Colonic mucosa (tissue), 4 donors: ENCODE measurements around the gene IQGAP2. TPM values are rescaled to one million over a fixed set of nuclear protein-coding genes. Genes with fewer than 3 reads are reported as not detected.

Source experiments
- DNase-seq: peaks from one replicate; pipeline ENCODE4 v3.0.0-alpha.2; 2020
- H3K27ac ChIP-seq: fragments of 200-600 bp; one replicate; pipeline ENCODE4 v1.8.0; 2021
- H3K27me3 ChIP-seq: fragments of 200-600 bp; one replicate; pipeline ENCODE4 v1.8.0; 2021
- H3K36me3 ChIP-seq: fragments of 200-600 bp; one replicate; pipeline ENCODE4 v1.8.0; 2021
- H3K4me1 ChIP-seq: fragments of 200-600 bp; one replicate; pipeline ENCODE4 v1.8.0; 2021; ENCODE audit warnings: mild to moderate bottlenecking
- H3K4me3 ChIP-seq: fragments of 200-600 bp; one replicate; pipeline ENCODE4 v1.8.0; 2021
- H3K9ac ChIP-seq, 2 donors: one replicate each; pipeline ENCODE4 v1.7.0; 2013; ENCODE audit warnings: control low read depth in 2 of 2, low read depth in 2 of 2, low read length in 2 of 2
- H3K9me3 ChIP-seq: fragments of 200-600 bp; one replicate; pipeline ENCODE4 v1.8.0; 2021
- intact Hi-C: fragments of 100-400 bp; cut with DNase I; formaldehyde crosslinking; loops from one replicate; pipeline ENCODE4 v1.14.1; 2022
- total RNA-seq, 2 donors: library from RNA; stranded (reverse); fragmentation: NEBNext Ultra II Directional in 1 of 2; extraction: Animal tissue kit (Norgen Biotek cat#: 25700) in 1 of 2; gene quantifications; one replicate each; pipeline ENCODE4 v1.2.1, GENCODE V29; 2021
- TF ChIP-seq, protein P1 (sequence below): fragments of 200-600 bp; IDR thresholded peaks from one replicate; pipeline ENCODE4 v1.8.0; 2022; ENCODE audit warnings: antibody characterized with exemption, mild to moderate bottlenecking
- donor health status: healthy.
- donor health status: DM: no; HTN: no; CAD: no.
- donor health status: DM: no; HTN: no; CAD: no.

Gene IQGAP2
- total RNA-seq, 2 donors from 2014 or later = 62.2 to 75.6 TPM

DNA sequence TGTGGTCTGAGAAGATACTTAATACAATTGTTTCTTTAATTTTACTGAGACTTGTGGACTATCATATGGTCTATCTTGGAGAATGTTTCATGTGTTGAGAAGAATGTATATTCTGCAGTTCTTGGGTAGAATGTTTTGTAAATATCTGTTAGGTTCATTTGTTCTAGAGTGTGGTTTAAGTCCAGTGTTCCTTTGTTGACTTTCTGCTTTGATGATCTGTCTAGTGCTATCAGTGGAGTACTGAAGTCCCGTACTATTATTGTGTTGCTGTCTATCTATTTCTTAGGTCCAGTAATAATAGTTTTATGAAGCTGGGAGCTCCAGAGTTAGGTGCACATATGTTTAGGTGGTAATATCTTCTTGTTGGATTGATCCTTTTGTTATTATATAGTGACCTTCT, 36.1 kb downstream of the IQGAP2 start:
- DNase-seq = no peak
- no peak overlapping the region for H3K27ac ChIP-seq
- H3K36me3 ChIP-seq = no peaks in the 10 kb centered on the region
- TF ChIP-seq, protein P1, sequence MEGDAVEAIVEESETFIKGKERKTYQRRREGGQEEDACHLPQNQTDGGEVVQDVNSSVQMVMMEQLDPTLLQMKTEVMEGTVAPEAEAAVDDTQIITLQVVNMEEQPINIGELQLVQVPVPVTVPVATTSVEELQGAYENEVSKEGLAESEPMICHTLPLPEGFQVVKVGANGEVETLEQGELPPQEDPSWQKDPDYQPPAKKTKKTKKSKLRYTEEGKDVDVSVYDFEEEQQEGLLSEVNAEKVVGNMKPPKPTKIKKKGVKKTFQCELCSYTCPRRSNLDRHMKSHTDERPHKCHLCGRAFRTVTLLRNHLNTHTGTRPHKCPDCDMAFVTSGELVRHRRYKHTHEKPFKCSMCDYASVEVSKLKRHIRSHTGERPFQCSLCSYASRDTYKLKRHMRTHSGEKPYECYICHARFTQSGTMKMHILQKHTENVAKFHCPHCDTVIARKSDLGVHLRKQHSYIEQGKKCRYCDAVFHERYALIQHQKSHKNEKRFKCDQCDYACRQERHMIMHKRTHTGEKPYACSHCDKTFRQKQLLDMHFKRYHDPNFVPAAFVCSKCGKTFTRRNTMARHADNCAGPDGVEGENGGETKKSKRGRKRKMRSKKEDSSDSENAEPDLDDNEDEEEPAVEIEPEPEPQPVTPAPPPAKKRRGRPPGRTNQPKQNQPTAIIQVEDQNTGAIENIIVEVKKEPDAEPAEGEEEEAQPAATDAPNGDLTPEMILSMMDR = no peak
- H3K4me3 ChIP-seq = no peak overlapping the region
- intact Hi-C loops = no loop called here
- H3K9me3 ChIP-seq = no peaks in the 10 kb centered on the region
- H3K27me3 ChIP-seq = no peaks in the 10 kb centered on the region
- no peak overlapping the region for H3K9ac ChIP-seq
- H3K4me1 ChIP-seq = no peaks in the 10 kb centered on the region

DNA sequence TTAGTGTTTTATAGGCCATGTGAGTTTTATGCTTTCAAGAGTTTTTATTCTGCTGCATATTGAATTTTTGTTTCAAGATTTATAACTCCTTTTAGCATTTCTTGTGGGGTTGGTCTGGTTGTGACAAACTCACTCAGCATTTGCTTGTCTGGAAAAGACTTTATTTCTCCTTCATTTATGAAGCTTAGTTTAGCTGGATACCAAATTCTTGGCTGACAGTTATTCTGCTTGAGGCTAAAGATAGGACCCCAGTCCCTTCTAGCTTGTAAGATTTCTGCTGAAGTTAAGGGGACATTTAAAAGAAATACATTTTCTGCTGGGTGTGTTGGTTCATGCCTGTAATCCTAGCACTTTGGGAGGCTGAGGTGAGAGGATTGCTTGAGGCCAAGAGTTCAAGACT, 36.8 kb downstream of the IQGAP2 start:
- H3K36me3 ChIP-seq = no peaks in the 10 kb centered on the region
- H3K4me3 ChIP-seq = no peak overlapping the region
- intact Hi-C loops = no loop called here
- TF ChIP-seq, protein P1 = no peak
- no peaks in the 10 kb centered on the region for H3K27me3 ChIP-seq
- no peaks in the 10 kb centered on the region for H3K9me3 ChIP-seq
- no peak for DNase-seq
- no peak overlapping the region for H3K9ac ChIP-seq
- no peak overlapping the region for H3K27ac ChIP-seq
- H3K4me1 ChIP-seq = no peaks in the 10 kb centered on the region

DNA sequence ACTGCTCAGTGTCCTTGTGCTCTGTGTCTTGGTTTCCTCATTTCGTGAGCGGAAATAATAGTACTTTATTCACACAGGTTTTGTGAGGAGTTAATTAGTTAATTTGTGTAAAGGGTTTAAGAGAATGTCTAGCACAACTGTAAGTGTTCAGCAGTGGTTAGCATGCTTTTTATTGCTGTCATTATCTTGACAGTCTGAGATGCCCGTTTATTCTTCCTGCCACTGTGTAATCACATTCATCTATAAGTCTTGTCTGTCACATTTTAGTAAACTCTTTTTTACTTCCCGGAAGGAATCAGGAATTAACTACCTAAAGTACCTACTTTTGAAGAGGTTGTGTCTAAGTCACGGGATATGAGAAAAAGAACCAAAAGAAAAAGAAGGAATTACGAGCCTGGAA, 38.0 kb downstream of the IQGAP2 start:
- Histone ChIP-seq H3K27me3 (no peaks in the 10 kb centered on the region), H3K36me3 (no peaks in the 10 kb centered on the region), H3K9me3 (no peaks in the 10 kb centered on the region), H3K9ac (no peak overlapping the region), H3K27ac (no peak overlapping the region), H3K4me3 (no peak overlapping the region), H3K4me1 (no peaks in the 10 kb centered on the region)
- DNase-seq = no peak
- intact Hi-C loops = no loop called here
- TF ChIP-seq, protein P1 = no peak

DNA sequence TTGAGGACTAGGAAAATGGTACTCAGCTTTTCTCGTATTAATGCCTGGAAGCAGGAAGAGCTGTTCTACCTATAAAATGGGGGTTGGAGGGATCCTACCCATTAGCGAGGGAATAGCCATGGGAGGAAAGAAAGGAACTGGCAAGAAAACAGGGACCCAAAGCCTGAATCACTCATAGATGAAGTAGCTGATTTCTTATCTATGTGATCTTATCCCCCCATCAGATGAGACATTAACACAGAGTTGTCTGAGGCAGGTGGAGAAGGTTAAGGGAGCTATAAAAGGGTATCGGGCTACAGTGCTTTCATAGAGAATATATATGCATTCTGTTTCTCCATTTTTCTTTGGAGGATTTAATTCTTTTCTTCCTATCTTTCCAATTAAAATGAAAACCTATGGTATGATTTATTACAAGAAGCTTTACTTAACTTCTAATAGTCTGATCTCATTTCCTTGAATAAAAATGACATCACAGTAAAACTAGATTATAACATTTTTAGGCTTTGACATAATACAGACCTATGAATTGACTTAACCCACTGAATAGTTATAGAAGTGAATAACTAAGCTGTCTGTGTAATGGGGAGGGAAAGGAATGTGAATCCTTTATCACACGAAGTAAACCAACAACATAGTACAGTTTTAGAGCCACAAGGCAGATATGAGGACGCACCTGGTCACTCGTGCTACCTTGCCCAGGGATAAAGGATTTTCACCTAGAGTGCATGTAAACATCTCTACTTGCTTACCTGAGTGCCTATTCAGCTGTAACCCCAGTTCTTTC, 39.0 kb downstream of the IQGAP2 start:
- Histone ChIP-seq H3K27me3 (no peaks in the 10 kb centered on the region), H3K4me1 (no peaks in the 10 kb centered on the region), H3K36me3 (no peaks in the 10 kb centered on the region), H3K9ac (no peak overlapping the region), H3K4me3 (no peak overlapping the region), H3K9me3 (no peaks in the 10 kb centered on the region), H3K27ac (no peak overlapping the region)
- TF ChIP-seq, protein P1 = no peak
- intact Hi-C loops = no loop called here
- DNase-seq = no peak

DNA sequence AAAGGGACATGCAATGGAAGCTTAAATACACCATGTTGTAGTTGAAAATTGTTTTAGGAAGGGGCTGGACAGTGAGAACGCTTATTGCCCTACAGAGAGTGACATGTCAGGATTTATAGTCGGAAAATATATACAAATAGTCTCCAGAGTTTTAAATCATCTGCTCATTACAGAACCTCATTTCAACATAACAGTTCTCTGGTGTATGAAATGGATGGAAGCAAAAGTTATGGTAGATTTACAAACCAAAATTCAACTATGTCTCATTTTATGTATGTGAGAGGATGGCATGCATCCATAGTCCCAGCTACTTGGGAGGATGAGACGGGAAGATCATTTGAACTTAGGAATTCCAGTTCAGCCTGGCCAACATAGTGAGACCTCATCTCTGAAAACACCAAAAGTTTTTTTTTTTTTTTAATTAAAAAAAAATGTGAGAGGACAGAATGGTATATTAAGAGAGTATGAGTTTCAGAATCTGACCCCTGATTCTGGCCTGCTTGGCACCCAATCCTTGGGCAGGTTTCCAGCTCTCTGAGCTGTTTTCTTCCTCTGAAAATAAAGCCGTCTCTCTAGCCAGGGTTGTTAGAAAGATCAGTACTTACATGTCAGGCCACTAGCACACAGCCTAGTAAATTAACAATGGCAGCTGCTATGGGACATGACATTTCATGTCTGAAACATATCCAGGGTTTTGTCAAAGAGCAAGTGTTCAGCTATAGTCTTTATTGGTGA, 40.1 kb downstream of the IQGAP2 start:
- H3K4me3 ChIP-seq = no peak overlapping the region
- H3K27me3 ChIP-seq = no peaks in the 10 kb centered on the region
- H3K9ac ChIP-seq = no peak overlapping the region
- H3K27ac ChIP-seq = no peak overlapping the region
- no peaks in the 10 kb centered on the region for H3K9me3 ChIP-seq
- intact Hi-C loops = no loop called here
- no peak for DNase-seq
- H3K36me3 ChIP-seq = no peaks in the 10 kb centered on the region
- TF ChIP-seq, protein P1 = no peak
- H3K4me1 ChIP-seq = no peaks in the 10 kb centered on the region
